Epithelial cell of esophagus (primary cell): Measurements from ENCODE around the gene HMGXB3.
A peak's percentile ranks its signal among the peaks of the same experiment; 100 is the strongest.

ENCODE experiments used
- DNase-seq: peaks from one replicate; pipeline ENCODE4 v3.0.0; 2010; ENCODE audit warnings: low read depth
- H3K4me3 ChIP-seq: 2 replicates; pipeline ENCODE4 v1.5.1; 2011; ENCODE audit warnings: mild to moderate bottlenecking, low read length, control low read depth
- CTCF ChIP-seq: IDR thresholded peaks from 2 replicates; pipeline ENCODE4 v1.5.1; 2011; ENCODE audit warnings: low read depth, mild to moderate bottlenecking, low read length, control low read depth, inconsistent platforms; ENCODE audit not compliant: insufficient read depth; ENCODE audit errors: missing control alignments

Gene HMGXB3

GRCh38 chr5:150009671-150010387, 9.3 kb downstream of the HMGXB3 start:
- DNase-seq, result no peak
- no peak overlapping the region for H3K4me3 ChIP-seq
- no peak for TF ChIP-seq CTCF

GRCh38 chr5:150013931-150014330, 13.4 kb downstream of the HMGXB3 start:
- no peak for DNase-seq
- no peak overlapping the region for H3K4me3 ChIP-seq
- TF ChIP-seq CTCF, result no peak

GRCh38 chr5:150014456-150014855, 13.9 kb downstream of the HMGXB3 start:
- no peak for DNase-seq
- TF ChIP-seq CTCF, result no peak
- H3K4me3 ChIP-seq, result no peak overlapping the region

- TF ChIP-seq CTCF, result no peak
- no peak for DNase-seq
- H3K4me3 ChIP-seq, result no peak overlapping the region
These were observed 14.9 kb downstream of the HMGXB3 start for GRCh38 chr5:150015415-150015814.

- TF ChIP-seq CTCF, result no peak
- no peak overlapping the region for H3K4me3 ChIP-seq
- no peak for DNase-seq
These were observed 16.0 kb downstream of the HMGXB3 start for GRCh38 chr5:150016537-150016936.

- TF ChIP-seq CTCF, result no peak
- peak; percentile 59 for DNase-seq
- no peak overlapping the region for H3K4me3 ChIP-seq
These were observed 16.9 kb downstream of the HMGXB3 start for GRCh38 chr5:150017226-150018005.

- H3K4me3 ChIP-seq, result no peak overlapping the region
- no peak for DNase-seq
- TF ChIP-seq CTCF, result no peak
These were observed 19.7 kb downstream of the HMGXB3 start for GRCh38 chr5:150020249-150020648.
